A549 (cell line): ENCODE measurements around the gene CCR5AS.

ENCODE experiments used
- ATAC-seq, 2 experiments: fragments of 200-7000 bp in 1 of 2; fragments of >200 bp in 1 of 2; cut with Nextera tagmentation in 1 of 2; cut with Tn5 transposase in 1 of 2; 3 replicates each; pipeline versions ENCODE4 v1.8.0 to v1.9.1; 2018 to 2020; ENCODE audit warnings: mild to moderate bottlenecking in 1 of 2, moderate library complexity in 1 of 2
- CTCF ChIA-PET: fragments of 300-600 bp; sonication (Branson Sonifier 250); formaldehyde crosslinking; extraction: SDS; loops from one replicate; lab custom pipeline; 2021; ENCODE audit warnings: antibody characterized with exemption, inconsistent platforms; lab: Yijun Ruan, JAX
- POLR2A ChIA-PET: fragments of 350-600 bp; formaldehyde crosslinking; extraction: SDS; loops from one replicate; lab custom pipeline; 2021; ENCODE audit warnings: antibody characterized with exemption, inconsistent platforms; lab: Yijun Ruan, JAX
- DNase-seq, 2 experiments: peaks; one replicate each; pipeline versions ENCODE4 v3.0.0 to v3.0.0-alpha.2; 2011 to 2016; ENCODE audit warnings: low read depth in 1 of 2, low spot score in 1 of 2
- FAIRE-seq: peaks from 2 replicates; lab custom pipeline; 2011; peaks lifted over from hg19 to GRCh38; lab: Jason Lieb, UNC
- H3K27ac ChIP-seq, 2 experiments: fragments of >200 bp; sonication (Bioruptor Twin); formaldehyde crosslinking; 3 replicates each; pipeline ENCODE4 v1.5.1; 2016 to 2017
- H3K4me1 ChIP-seq: fragments of >200 bp; sonication (Bioruptor Twin); formaldehyde crosslinking; 3 replicates; pipeline ENCODE4 v1.6.1; 2016
- H3K4me2 ChIP-seq: fragments of >200 bp; sonication (Bioruptor Twin); formaldehyde crosslinking; 3 replicates; pipeline ENCODE4 v1.6.1; 2016
- H3K4me3 ChIP-seq: fragments of >200 bp; sonication (Bioruptor Twin); formaldehyde crosslinking; 3 replicates; pipeline ENCODE4 v1.5.1; 2016
- H3K9me3 ChIP-seq: fragments of >200 bp; sonication (Bioruptor Twin); formaldehyde crosslinking; 3 replicates; pipeline ENCODE4 v1.6.1; 2016
- CBX2 ChIP-seq: fragments of 200-600 bp; sonication (generic); IDR thresholded peaks from 2 replicates; pipeline ENCODE4 v1.6.1; 2016; ENCODE audit warnings: low read depth, mild to moderate bottlenecking, borderline replicate concordance
- CBX8 ChIP-seq: fragments of 200-600 bp; sonication (generic); IDR thresholded peaks from 2 replicates; pipeline ENCODE4 v1.6.1; 2016
- CHD2 ChIP-seq: fragments of 150-350 bp; IDR thresholded peaks from 2 replicates; pipeline ENCODE4 v1.6.1; 2014; ENCODE audit warnings: low read length; ENCODE audit not compliant: partially characterized antibody
- EHF ChIP-seq: fragments of 250-450 bp; sonication (Bioruptor Pico); IDR thresholded peaks from 2 replicates; pipeline ENCODE4 v1.5.0; 2020; ENCODE audit warnings: mild to moderate bottlenecking
- ESRRA ChIP-seq: fragments of 150-350 bp; IDR thresholded peaks from 2 replicates; pipeline ENCODE4 v1.6.1; 2014; ENCODE audit warnings: mild to moderate bottlenecking, low read length, borderline replicate concordance
- FOSB ChIP-seq: fragments of 250-450 bp; sonication (Bioruptor Pico); IDR thresholded peaks from 2 replicates; pipeline ENCODE4 v1.5.0; 2020; ENCODE audit warnings: mild to moderate bottlenecking, moderate library complexity
- HDAC2 ChIP-seq: fragments of 200-600 bp; sonication (generic); IDR thresholded peaks from 2 replicates; pipeline ENCODE4 v1.6.1; 2016
- HES2 ChIP-seq: fragments of >200 bp; sonication (Bioruptor Twin); formaldehyde crosslinking; IDR thresholded peaks from 2 replicates; pipeline ENCODE4 v1.6.1; 2016
- HEYL ChIP-seq: fragments of 250-450 bp; sonication (Bioruptor Pico); IDR thresholded peaks from 2 replicates; pipeline ENCODE4 v1.8.0; 2021; ENCODE audit warnings: mild to moderate bottlenecking, moderate library complexity
- HOXB13 ChIP-seq: fragments of 250-450 bp; sonication (Bioruptor Pico); IDR thresholded peaks from 2 replicates; pipeline ENCODE4 v1.5.0; 2020; ENCODE audit warnings: low read depth, mild to moderate bottlenecking, moderate library complexity
- HOXB5 ChIP-seq: fragments of 250-450 bp; sonication (Bioruptor Pico); IDR thresholded peaks from 2 replicates; pipeline ENCODE4 v1.5.0; 2020; ENCODE audit warnings: mild to moderate bottlenecking, moderate library complexity
- JUN ChIP-seq, 2 experiments: fragments of >200 bp; sonication (Bioruptor Twin); formaldehyde crosslinking; IDR thresholded peaks; 2 replicates in 1 of 2; 3 replicates in 1 of 2; pipeline ENCODE4 v1.6.1; 2016 to 2017
- JUNB ChIP-seq: fragments of >200 bp; sonication (Bioruptor Twin); formaldehyde crosslinking; IDR thresholded peaks from 2 replicates; pipeline ENCODE4 v1.6.1; 2016
- MAZ ChIP-seq: fragments of 150-350 bp; IDR thresholded peaks from 2 replicates; pipeline ENCODE4 v1.6.1; 2014; ENCODE audit warnings: antibody characterized with exemption, low read depth, low read length, borderline replicate concordance
- MYC ChIP-seq: IDR thresholded peaks from 2 replicates; pipeline ENCODE4 v1.6.1; 2012; ENCODE audit warnings: mild to moderate bottlenecking, inconsistent platforms, low read length, improper control_type of control experiment, borderline replicate concordance
- NPAS2 ChIP-seq: fragments of 250-450 bp; sonication (Bioruptor Pico); IDR thresholded peaks from 2 replicates; pipeline ENCODE4 v1.8.0; 2022; ENCODE audit warnings: mild to moderate bottlenecking, moderate library complexity, borderline replicate concordance
- PHF8 ChIP-seq: fragments of 200-600 bp; sonication (generic); IDR thresholded peaks from 2 replicates; pipeline ENCODE4 v1.6.1; 2016; ENCODE audit warnings: low read depth, mild to moderate bottlenecking, antibody characterized with exemption, moderate library complexity, borderline replicate concordance
- POLR2A ChIP-seq: IDR thresholded peaks from 2 replicates; pipeline ENCODE4 v1.6.1; 2012; ENCODE audit warnings: mild to moderate bottlenecking, low read length
- POLR2AphosphoS2 ChIP-seq: conservative IDR thresholded peaks from 2 replicates; pipeline ENCODE4 v1.6.1; 2012; ENCODE audit warnings: low read length, improper control_type of control experiment, inconsistent platforms
- RCOR1 ChIP-seq: fragments of 150-350 bp; IDR thresholded peaks from 2 replicates; pipeline ENCODE4 v1.6.1; 2014; ENCODE audit warnings: antibody characterized with exemption, low read length, low read depth
- REST ChIP-seq: fragments of 200-600 bp; sonication (generic); IDR thresholded peaks from 2 replicates; pipeline ENCODE4 v1.6.1; 2016; ENCODE audit warnings: antibody characterized with exemption, mild to moderate bottlenecking, moderate library complexity
- RFX5 ChIP-seq: fragments of 450-650 bp; IDR thresholded peaks from 2 replicates; pipeline ENCODE4 v1.7.1; 2014; ENCODE audit warnings: antibody characterized with exemption, mild to moderate bottlenecking, moderate library complexity
- TFCP2L1 ChIP-seq: fragments of 250-450 bp; sonication (Bioruptor Pico); IDR thresholded peaks from 2 replicates; pipeline ENCODE4 v1.5.0; 2021; ENCODE audit warnings: mild to moderate bottlenecking
- TP53 ChIP-seq: fragments of 250-450 bp; sonication (Bioruptor Pico); IDR thresholded peaks from 2 replicates; pipeline ENCODE4 v1.5.0; 2021; ENCODE audit warnings: mild to moderate bottlenecking, moderate library complexity
- ZFP36 ChIP-seq: fragments of 450-650 bp; IDR thresholded peaks from 2 replicates; pipeline ENCODE4 v1.6.1; 2014; ENCODE audit warnings: borderline replicate concordance; ENCODE audit not compliant: partially characterized antibody
- WGBS: methylation state at CpG from one replicate; pipeline ENCODE4 v1.1.6; 2017; ENCODE audit errors: missing lambda C conversion rate; 5-methylcytosine and 5-hydroxymethylcytosine counted together
- TF ChIP-seq, protein P1 (sequence below): IDR thresholded peaks from 2 replicates; pipeline ENCODE4 v1.6.1; 2012
- TF ChIP-seq, protein P2 (sequence below): fragments of >200 bp; sonication (Bioruptor Twin); formaldehyde crosslinking; IDR thresholded peaks from 3 replicates; pipeline ENCODE4 v1.5.1; 2016

Gene CCR5AS

DNA sequence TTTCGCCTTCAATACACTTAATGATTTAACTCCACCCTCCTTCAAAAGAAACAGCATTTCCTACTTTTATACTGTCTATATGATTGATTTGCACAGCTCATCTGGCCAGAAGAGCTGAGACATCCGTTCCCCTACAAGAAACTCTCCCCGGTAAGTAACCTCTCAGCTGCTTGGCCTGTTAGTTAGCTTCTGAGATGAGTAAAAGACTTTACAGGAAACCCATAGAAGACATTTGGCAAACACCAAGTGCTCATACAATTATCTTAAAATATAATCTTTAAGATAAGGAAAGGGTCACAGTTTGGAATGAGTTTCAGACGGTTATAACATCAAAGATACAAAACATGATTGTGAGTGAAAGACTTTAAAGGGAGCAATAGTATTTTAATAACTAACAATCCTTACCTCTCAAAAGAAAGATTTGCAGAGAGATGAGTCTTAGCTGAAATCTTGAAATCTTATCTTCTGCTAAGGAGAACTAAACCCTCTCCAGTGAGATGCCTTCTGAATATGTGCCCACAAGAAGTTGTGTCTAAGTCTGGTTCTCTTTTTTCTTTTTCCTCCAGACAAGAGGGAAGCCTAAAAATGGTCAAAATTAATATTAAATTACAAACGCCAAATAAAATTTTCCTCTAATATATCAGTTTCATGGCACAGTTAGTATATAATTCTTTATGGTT is 35.9 kb downstream of the CCR5AS start, which contains the start of gene CCR5:
Gene CCR5, plus strand, starts transcription at position 108 of the 680 bp plus-strand sequence. CDS start 1,957 bp downstream, outside the sequence.
- FAIRE-seq: no peak

GRCh38 chr3:46369675-46370132 is 37.2 kb downstream of the CCR5AS start:
- H3K27ac ChIP-seq: no peak overlapping the region
- FAIRE-seq: no peak
- H3K9me3 ChIP-seq: no peaks in the 10 kb centered on the region
- ATAC-seq: no peak
- WGBS: 16% methylated on average over 6 of the region's 6 CpGs
- ChIA-PET CTCF (interaction anchor here (1.1 to 3.0 kb wide), 5 partner anchors 8 to 290 kb away, joined by 3 to 20 read pairs (median 6); no protein-coding TSS in a partner anchor), POLR2A (no interaction called here)
- no peak overlapping the region for H3K4me3 ChIP-seq
- no peak for TF ChIP-seq HEYL (CRISPR knock-in tag)
- TF ChIP-seq POLR2AphosphoS2: no peak
- no peak for TF ChIP-seq RCOR1
- no peak for TF ChIP-seq PHF8
- TF ChIP-seq MAZ: no peak
- no peak for TF ChIP-seq ZFP36
- TF ChIP-seq TP53 (CRISPR knock-in tag): no peak
- no peak for TF ChIP-seq MYC
- no peak for TF ChIP-seq HOXB5
- no peak for TF ChIP-seq JUNB
- no peak for TF ChIP-seq CHD2
- no peak for TF ChIP-seq JUN (IDR thresholded peaks at IDR 0.05)
- no peak for TF ChIP-seq ESRRA
- no peak for TF ChIP-seq TFCP2L1 (CRISPR knock-in tag)
- TF ChIP-seq, protein P1, sequence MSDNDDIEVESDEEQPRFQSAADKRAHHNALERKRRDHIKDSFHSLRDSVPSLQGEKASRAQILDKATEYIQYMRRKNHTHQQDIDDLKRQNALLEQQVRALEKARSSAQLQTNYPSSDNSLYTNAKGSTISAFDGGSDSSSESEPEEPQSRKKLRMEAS: no peak
- TF ChIP-seq, protein P2, sequence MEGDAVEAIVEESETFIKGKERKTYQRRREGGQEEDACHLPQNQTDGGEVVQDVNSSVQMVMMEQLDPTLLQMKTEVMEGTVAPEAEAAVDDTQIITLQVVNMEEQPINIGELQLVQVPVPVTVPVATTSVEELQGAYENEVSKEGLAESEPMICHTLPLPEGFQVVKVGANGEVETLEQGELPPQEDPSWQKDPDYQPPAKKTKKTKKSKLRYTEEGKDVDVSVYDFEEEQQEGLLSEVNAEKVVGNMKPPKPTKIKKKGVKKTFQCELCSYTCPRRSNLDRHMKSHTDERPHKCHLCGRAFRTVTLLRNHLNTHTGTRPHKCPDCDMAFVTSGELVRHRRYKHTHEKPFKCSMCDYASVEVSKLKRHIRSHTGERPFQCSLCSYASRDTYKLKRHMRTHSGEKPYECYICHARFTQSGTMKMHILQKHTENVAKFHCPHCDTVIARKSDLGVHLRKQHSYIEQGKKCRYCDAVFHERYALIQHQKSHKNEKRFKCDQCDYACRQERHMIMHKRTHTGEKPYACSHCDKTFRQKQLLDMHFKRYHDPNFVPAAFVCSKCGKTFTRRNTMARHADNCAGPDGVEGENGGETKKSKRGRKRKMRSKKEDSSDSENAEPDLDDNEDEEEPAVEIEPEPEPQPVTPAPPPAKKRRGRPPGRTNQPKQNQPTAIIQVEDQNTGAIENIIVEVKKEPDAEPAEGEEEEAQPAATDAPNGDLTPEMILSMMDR: no peak
- no peaks in the 10 kb centered on the region for H3K4me1 ChIP-seq
- no peak overlapping the region for H3K4me2 ChIP-seq
- DNase-seq: no peak

More for the DNA sequence above, 35.9 kb downstream of the CCR5AS start, which contains the start of gene CCR5:
- DNase-seq (no peak), ATAC-seq (no peak)
- Histone ChIP-seq H3K27ac (no peak within 1 kb of the TSS), H3K4me3 (no peak within 1 kb of the TSS), H3K4me2 (no peak within 1 kb of the TSS), H3K4me1 (no peaks in the 10 kb centered on the region), H3K9me3 (no peaks in the 10 kb centered on the region)
- CTCF ChIA-PET: interaction anchor here (0.6 to 2.3 kb wide), 4 partner anchors 11 to 293 kb away, joined by 3 to 7 read pairs (median 4); no protein-coding TSS in a partner anchor
- WGBS: 30% methylated on average over 5 of the region's 5 CpGs
- POLR2A ChIA-PET: no interaction called here
- TF ChIP-seq EHF (CRISPR knock-in tag): no peak
- TF ChIP-seq CBX8: no peak
- no peak for TF ChIP-seq FOSB (CRISPR knock-in tag)
- TF ChIP-seq RFX5: no peak
- no peak for TF ChIP-seq NPAS2 (CRISPR knock-in tag)
- TF ChIP-seq PHF8: no peak
- TF ChIP-seq HDAC2: no peak
- no peak for TF ChIP-seq HOXB13 (CRISPR knock-in tag)
- no peak for TF ChIP-seq POLR2AphosphoS2
- no peak for TF ChIP-seq POLR2A
- TF ChIP-seq REST: no peak
- TF ChIP-seq CBX2: no peak
- TF ChIP-seq HES2: no peak
